KBM-7 (cell line): Measurements from ENCODE around the gene TMEM41B.

Source experiments
- DNase-seq: peaks from one replicate; pipeline ENCODE4 v3.0.0-alpha.2; 2015
- in situ Hi-C: fragments of 300-500 bp; cut with MboI; formaldehyde crosslinking; loops from 2 replicates; pipeline ENCODE4 v1.14.3; 2020; ENCODE audit warnings: low sequenced_read_pairs, low pct_unique_long_range_greater_than_20kb, mixed read lengths

TMEM41B gene

GRCh38 chr11:9313648-9314290 is 624 bp downstream of the TMEM41B start:
- in situ Hi-C loops, result no loop called here
- DNase-seq, result no peak

- no peak for DNase-seq
- in situ Hi-C loops, result no loop called here
Observed at GRCh38 chr11:9310485-9311090, 3.8 kb downstream of the TMEM41B start.

- in situ Hi-C loops, result no loop called here
- no peak for DNase-seq
Observed at GRCh38 chr11:9304178-9304577, 10.2 kb downstream of the TMEM41B start.

DNA sequence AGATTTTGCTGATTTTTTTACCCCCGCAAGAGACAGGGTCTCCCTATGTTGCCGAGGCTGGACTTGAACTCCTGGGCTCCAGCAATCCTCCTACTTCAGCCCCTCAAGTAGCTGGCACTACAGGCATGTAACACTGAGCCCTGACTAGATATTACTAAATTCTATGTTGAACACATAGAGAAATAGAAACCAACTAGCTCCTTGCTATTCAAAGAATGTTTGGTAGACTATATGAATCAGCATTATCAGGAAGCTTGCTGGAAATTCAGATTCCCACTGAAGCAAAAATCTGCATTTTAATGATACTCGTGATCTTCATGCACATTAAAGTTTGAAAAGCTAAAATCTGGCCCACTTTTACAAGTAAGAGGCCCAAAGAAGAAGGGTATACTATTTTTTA is 11.9 kb downstream of the TMEM41B start:
- in situ Hi-C loops, result no loop called here
- DNase-seq, result no peak

DNA sequence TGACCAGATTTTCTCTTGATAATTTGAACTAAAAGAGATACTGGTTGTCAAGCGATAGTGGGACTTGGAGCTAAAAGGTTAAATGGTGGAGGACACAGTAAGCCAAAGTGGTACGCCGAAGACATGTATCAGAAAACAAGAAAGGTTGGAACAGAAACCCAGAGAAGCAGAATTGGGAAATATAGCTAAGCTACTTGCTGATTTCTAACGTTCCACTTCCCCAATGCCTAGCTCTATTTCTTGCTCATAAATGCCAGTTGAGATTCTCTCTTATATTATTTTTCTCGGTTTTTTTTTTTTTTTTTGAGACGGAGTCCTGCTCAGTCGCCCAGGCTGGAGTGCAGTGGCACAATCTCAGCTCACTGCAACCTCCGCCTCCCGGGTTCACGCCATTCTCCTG is 12.7 kb downstream of the TMEM41B start:
- in situ Hi-C loops, result no loop called here
- no peak for DNase-seq

GRCh38 chr11:9293646-9294045 is 20.7 kb downstream of the TMEM41B start:
- DNase-seq, result no peak
- in situ Hi-C loops, result no loop called here

DNA sequence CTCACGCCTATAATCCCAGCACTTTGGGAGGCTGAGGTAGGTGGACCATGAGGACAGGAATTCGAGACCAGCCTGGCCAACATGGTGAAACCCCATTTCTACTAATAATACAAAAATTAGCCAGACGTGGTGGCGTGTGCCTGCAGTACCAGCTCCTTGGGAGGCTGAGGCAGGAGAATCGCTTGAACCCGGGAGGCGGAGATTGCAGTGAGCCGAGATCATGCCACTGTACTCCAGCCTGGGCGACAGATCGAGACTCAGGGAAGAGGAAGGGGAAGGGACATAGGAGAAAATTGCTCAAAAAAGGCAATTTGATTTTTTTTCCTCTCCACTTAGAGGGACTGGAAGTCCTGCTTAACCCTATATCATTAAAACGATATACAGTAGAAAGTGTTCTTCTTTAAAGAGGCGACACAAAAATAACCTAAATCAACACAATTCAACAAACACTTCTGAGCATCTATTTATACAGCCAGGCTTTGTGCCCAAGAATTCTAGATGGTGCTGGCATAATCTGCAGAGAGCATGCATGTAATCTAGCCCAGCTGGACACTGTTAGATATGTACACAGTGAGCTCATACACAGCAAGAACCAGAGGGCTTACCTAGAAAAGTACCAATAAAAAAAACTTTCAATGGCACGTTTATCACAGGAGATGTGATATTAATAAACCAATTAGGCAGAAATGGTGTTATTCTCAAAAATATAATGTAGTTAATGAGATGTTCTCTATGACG is 28.4 kb downstream of the TMEM41B start:
- in situ Hi-C loops, result no loop called here
- no peak for DNase-seq

DNA sequence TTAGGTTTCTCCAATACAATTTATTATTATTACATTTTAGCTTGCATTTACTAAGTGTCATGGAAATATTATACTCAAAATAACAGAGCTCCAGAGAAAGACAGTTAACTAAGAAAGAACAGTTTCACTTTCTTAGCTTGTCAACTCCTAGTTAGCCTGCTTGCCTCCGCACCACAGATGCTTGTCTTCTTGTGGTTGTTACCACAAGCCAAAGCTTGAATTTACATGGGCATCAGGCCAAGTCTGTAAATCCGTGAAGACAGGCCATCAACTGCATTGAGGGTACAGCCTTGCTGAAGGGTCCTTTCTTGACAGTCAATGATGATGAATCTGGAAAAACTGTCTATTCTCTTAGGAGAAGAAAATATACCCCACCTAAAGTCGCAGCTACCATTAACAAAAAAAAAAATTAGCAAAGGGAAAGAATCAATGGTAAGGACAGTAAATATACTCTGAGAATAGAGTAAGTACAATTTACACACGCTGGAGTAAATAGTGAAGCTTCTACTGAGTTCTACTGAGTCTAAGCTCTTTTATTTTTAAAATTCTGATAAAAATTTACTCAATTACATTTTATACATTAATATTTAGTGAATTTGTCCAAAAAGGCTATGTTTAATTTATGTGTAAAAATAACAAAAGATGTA is 33.6 kb downstream of the TMEM41B start:
- peak; percentile 68 for DNase-seq
- in situ Hi-C loops, result no loop called here

DNA sequence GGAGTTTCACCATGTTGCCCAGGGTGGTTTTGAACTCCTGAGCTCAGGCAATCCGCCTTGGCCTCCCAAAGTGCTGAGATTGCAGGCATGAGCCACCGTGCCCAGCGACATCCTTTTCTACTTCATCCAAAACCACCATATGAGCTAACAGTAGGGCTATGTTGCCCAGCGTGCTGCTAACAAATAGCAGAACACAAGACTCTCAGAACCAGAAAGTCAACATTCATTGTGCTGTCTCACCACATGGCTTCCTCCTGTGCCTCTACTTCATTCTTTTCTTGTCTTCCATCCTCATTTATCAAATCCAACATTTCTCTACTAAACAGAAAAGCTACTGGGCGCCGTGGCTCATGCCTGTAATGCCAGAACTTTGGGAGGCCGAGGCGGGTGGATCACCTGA is 37.2 kb downstream of the TMEM41B start:
- in situ Hi-C loops, result no loop called here
- no peak for DNase-seq

GRCh38 chr11:9276571-9276970 is 37.8 kb downstream of the TMEM41B start:
- in situ Hi-C loops, result no loop called here

GRCh38 chr11:9274499-9275258 is 39.7 kb downstream of the TMEM41B start:
- in situ Hi-C loops, result no loop called here
- DNase-seq, result no peak

More at GRCh38 chr11:9276571-9276970, 37.8 kb downstream of the TMEM41B start:
- DNase-seq, result no peak

GRCh38 chr11:9273376-9274336 is 40.7 kb downstream of the TMEM41B start:
- peak; percentile 75 for DNase-seq
- in situ Hi-C loops, result no loop called here

DNA sequence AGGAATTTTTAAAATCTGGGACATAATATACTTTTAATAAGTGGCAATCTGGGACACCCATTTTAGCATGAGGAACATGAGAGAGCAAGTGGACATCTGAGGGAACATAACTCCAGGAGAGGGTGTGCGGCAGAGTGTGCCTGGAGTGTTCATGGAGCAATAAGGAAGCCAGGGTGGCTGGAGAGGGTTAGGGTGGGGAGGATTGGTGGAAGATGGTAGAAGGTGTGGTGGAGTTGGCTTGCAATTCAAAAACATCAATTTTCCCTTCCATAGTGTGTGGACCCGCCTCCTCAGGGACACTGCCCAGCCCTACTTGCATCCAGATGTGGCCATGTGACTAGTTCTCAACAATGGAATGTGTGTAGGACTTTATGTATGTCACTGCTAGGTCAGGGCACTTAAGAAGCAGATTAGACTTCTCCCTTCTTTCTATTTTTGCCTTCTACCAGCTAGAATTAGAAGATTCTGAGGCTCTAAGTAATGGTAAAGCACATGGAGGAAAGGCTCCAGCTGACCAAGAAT is 44.8 kb downstream of the TMEM41B start:
- in situ Hi-C loops, result no loop called here
- no peak for DNase-seq

- in situ Hi-C loops, result no loop called here
- no peak for DNase-seq
Observed at GRCh38 chr11:9267680-9268079, 46.7 kb downstream of the TMEM41B start.

DNA sequence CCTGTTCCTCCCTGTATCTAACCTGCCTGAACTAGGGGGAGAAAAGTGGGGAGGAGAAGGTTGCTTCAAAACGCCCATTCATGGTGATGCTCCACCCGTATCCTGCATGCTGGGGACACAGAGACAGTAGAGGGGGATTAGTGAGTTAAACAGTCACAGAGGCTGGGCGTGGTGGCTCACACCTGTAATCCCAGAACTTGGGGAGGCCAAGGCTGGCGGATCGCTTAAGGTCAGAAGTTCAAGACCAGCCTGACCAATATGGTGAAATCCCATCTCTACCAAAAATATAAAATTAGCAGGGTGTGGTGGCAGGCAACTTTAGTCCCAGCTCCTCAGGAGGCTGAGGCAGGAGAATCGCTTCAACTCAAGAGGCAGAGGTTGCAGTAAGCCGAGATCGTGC is 47.5 kb downstream of the TMEM41B start:
- DNase-seq, result no peak
- in situ Hi-C loops, result no loop called here

DNA sequence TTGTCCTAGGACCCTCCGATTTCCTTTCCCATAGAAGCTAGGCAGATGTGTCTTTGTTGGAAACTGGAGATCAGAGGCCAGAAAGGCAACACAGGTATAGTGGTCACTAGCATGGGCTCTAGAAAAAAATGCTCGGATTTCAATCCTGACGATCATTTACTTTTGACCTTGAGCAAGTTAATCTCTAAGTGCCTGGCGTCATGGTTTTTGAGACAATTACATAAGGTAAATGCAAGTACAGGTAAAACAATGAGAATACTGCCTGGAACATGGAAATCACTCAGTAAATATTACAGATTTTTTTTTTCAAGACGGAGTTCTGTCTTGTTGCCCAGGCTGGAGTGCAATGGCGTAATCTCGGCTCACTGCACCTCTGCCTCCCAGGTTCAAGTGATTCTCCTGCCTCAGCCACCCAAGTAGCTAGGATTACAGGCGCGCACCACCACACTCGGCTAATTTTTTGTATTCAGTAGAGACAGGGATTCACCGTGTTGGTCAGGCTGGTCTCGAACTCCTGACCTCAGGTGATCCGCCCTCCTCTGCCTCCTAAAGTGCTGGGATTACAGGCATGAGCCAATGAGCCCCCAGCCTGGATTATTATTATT is 48.2 kb downstream of the TMEM41B start:
- DNase-seq, result no peak
- in situ Hi-C loops, result no loop called here

DNA sequence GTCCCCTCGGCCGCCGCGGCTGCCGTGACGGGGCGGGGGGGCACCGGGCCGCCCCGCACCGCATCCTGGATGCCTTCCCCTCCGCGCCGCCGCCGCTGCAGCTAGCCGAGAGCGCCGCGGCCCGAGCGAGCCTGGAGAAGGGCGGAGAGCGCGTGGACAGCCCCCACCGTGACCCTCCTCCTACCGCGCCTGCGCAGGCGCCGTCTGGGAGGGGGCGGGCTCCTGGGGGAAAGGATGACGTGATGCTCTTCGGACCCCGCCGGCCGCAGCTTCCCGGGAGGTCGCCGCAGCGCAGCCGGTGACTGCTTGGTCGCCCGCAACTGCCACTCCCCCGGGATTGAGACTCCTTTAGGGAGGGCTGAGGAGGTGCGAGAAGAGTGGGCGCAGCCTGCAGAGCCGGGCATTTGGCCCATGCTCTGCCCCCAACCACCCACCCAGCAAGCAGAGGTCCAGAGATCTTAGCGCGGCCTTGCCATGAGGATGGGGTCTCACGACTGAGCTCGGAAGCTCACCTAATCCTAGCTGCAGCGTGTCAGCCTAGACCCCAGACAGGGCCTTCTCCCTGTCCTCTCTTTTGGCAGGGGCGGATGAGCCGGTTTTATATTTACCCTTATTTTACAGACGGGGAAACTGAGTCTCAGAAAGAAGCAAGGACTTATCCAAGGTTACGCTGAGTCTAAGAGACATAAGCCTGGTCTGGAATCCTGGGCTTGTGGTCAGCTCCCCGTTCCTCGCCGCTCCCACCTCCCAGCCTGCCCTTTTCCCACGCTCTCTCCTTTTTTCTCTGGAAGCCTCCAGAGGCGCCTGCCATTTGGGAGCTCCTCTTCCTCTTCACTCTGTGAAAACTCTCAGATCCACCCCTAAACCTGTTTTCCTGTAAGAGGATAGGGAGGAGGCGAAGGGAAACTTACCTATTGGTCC is 48.9 kb downstream of the TMEM41B start, which contains the start of gene DENND5A:
Gene DENND5A (minus strand): TSS at position 140 of the 921 bp plus-strand sequence. CDS start 281 bp downstream, outside the sequence.
- in situ Hi-C loops, result no loop called here

More for the DNA sequence above, 48.9 kb downstream of the TMEM41B start, which contains the start of gene DENND5A:
- peak; percentile 85 for DNase-seq
